PC-3 (cell line): ENCODE results near the gene PRB3.

Experiments used
- CTCF ChIP-seq: fragments of 300-600 bp; sonication (generic); conservative IDR thresholded peaks from 2 replicates; pipeline ENCODE4 v1.5.1; 2017; ENCODE audit warnings: antibody characterized with exemption, low read depth, mild to moderate bottlenecking, low read length
- EZH2 ChIP-seq: fragments of 300-600 bp; sonication (generic); IDR thresholded peaks from one replicate; pipeline ENCODE4 v1.6.1; 2017; ENCODE audit warnings: antibody characterized with exemption, mild to moderate bottlenecking, low read length; ENCODE audit not compliant: unreplicated experiment
- EZH2phosphoT487 ChIP-seq: fragments of 300-600 bp; sonication (generic); IDR thresholded peaks from 2 replicates; pipeline ENCODE4 v1.6.1; 2018; ENCODE audit warnings: mild to moderate bottlenecking, antibody characterized with exemption, low read length, borderline replicate concordance

- no peak for TF ChIP-seq CTCF
- no peak for TF ChIP-seq EZH2phosphoT487
- TF ChIP-seq EZH2 = no peak
Measured at GRCh38 chr12:11242656-11243055, 26.9 kb downstream of the PRB3 start.
